ENCODE data around the gene WIPF1. TPM values are rescaled to one million over a fixed set of nuclear protein-coding genes. Genes with fewer than 3 reads are reported as not detected.

The WIPF1 gene
- total RNA-seq, 1 donor from 2014 or later, result 19.3 TPM

GRCh38 chr2:174587579-174587978 is 10.0 kb downstream of the WIPF1 start:
- Mint-ChIP-seq H3K36me3 (ENCODE audit: low read depth, unreplicated experiment) (peaks cover 8% of the 10 kb centered on the region), H3K9me3 (ENCODE audit: unreplicated experiment) (no peaks in the 10 kb centered on the region), H3K27ac (ENCODE audit: unreplicated experiment) (peak overlapping the region; percentile 69), H3K27me3 (ENCODE audit: low read depth, unreplicated experiment) (no peaks in the 10 kb centered on the region), H3K4me3 (ENCODE audit: unreplicated experiment) (peak overlapping the region; percentile 27), H3K4me1 (ENCODE audit: low read depth, unreplicated experiment) (peaks cover 13% of the 10 kb centered on the region)
- Histone ChIP-seq H2AFZ (ENCODE audit: low read depth, low read length) (no peak overlapping the region), H3K9me3 (ENCODE audit: insufficient read depth, low read depth, low read length) (no peaks in the 10 kb centered on the region), H3K4me1 (ENCODE audit: insufficient read depth, low read length) (no peaks in the 10 kb centered on the region), H3K9ac (ENCODE audit: low read length) (no peak overlapping the region), H3K36me3 (ENCODE audit: insufficient read depth, low read length) (peaks cover 3% of the 10 kb centered on the region), H3K4me2 (ENCODE audit: low read length) (no peak overlapping the region), H3K27me3 (ENCODE audit: insufficient read depth, low read length) (no peaks in the 10 kb centered on the region), H4K20me1 (ENCODE audit: insufficient read depth, low read length) (no peaks in the 10 kb centered on the region), H3K79me2 (ENCODE audit: insufficient read depth, low read length) (no peaks in the 10 kb centered on the region), H3K27ac (ENCODE audit: low read depth, low read length) (no peak overlapping the region), H3K4me3 (ENCODE audit: insufficient read depth, low read depth, low read length) (no peak overlapping the region)
- FAIRE-seq (no peak), DNase-seq (ENCODE audit: low read depth) (no peak)
- no peak for TF ChIP-seq EZH2 (IDR thresholded peaks at IDR 0.05; ENCODE audit: insufficient read depth, low read length)

GRCh38 chr2:174586418-174587295 is 10.9 kb downstream of the WIPF1 start:
- no peaks in the 10 kb centered on the region for H3K79me2 ChIP-seq (ENCODE audit: insufficient read depth, low read length)
- no peak overlapping the region for H3K4me2 ChIP-seq (ENCODE audit: low read length)
- no peak overlapping the region for H2AFZ ChIP-seq (ENCODE audit: low read depth, low read length)
- H3K9me3 ChIP-seq (ENCODE audit: insufficient read depth, low read depth, low read length), result no peaks in the 10 kb centered on the region
- Mint-ChIP-seq H3K36me3 (ENCODE audit: low read depth, unreplicated experiment) (peaks cover 8% of the 10 kb centered on the region), H3K27ac (ENCODE audit: unreplicated experiment) (no peak overlapping the region), H3K9me3 (ENCODE audit: unreplicated experiment) (no peaks in the 10 kb centered on the region), H3K4me3 (ENCODE audit: unreplicated experiment) (no peak overlapping the region), H3K27me3 (ENCODE audit: low read depth, unreplicated experiment) (no peaks in the 10 kb centered on the region), H3K4me1 (ENCODE audit: low read depth, unreplicated experiment) (peaks cover 11% of the 10 kb centered on the region)
- DNase-seq (ENCODE audit: low read depth), result no peak
- no peak overlapping the region for H3K27ac ChIP-seq (ENCODE audit: low read depth, low read length)
- H3K4me1 ChIP-seq (ENCODE audit: insufficient read depth, low read length), result no peaks in the 10 kb centered on the region
- no peak overlapping the region for H3K4me3 ChIP-seq (ENCODE audit: insufficient read depth, low read depth, low read length)
- no peak for FAIRE-seq
- no peak overlapping the region for H3K9ac ChIP-seq (ENCODE audit: low read length)
- no peak for TF ChIP-seq CTCF (IDR thresholded peaks at IDR 0.05; ENCODE audit: insufficient read depth, low read depth, low read length)
- no peak for TF ChIP-seq EZH2 (IDR thresholded peaks at IDR 0.05; ENCODE audit: insufficient read depth, low read length)
- peaks cover 3% of the 10 kb centered on the region for H3K36me3 ChIP-seq (ENCODE audit: insufficient read depth, low read length)
- no peaks in the 10 kb centered on the region for H4K20me1 ChIP-seq (ENCODE audit: insufficient read depth, low read length)
- no peaks in the 10 kb centered on the region for H3K27me3 ChIP-seq (ENCODE audit: insufficient read depth, low read length)

- no peaks in the 10 kb centered on the region for H3K9me3 ChIP-seq (ENCODE audit: insufficient read depth, low read depth, low read length)
- FAIRE-seq (no peak), DNase-seq (ENCODE audit: low read depth) (no peak)
- Mint-ChIP-seq H3K27me3 (ENCODE audit: low read depth, unreplicated experiment) (no peaks in the 10 kb centered on the region), H3K9me3 (ENCODE audit: unreplicated experiment) (no peaks in the 10 kb centered on the region), H3K36me3 (ENCODE audit: low read depth, unreplicated experiment) (peaks cover 11% of the 10 kb centered on the region), H3K4me3 (ENCODE audit: unreplicated experiment) (no peak overlapping the region), H3K4me1 (ENCODE audit: low read depth, unreplicated experiment) (peaks cover 9% of the 10 kb centered on the region), H3K27ac (ENCODE audit: unreplicated experiment) (no peak overlapping the region)
- no peak overlapping the region for H2AFZ ChIP-seq (ENCODE audit: low read depth, low read length)
- no peak overlapping the region for H3K4me3 ChIP-seq (ENCODE audit: insufficient read depth, low read depth, low read length)
- no peaks in the 10 kb centered on the region for H4K20me1 ChIP-seq (ENCODE audit: insufficient read depth, low read length)
- TF ChIP-seq EZH2 (IDR thresholded peaks at IDR 0.05; ENCODE audit: insufficient read depth, low read length) (no peak), CTCF (IDR thresholded peaks at IDR 0.05; ENCODE audit: insufficient read depth, low read depth, low read length) (no peak)
- peaks cover 3% of the 10 kb centered on the region for H3K36me3 ChIP-seq (ENCODE audit: insufficient read depth, low read length)
- H3K27ac ChIP-seq (ENCODE audit: low read depth, low read length), result no peak overlapping the region
- no peak overlapping the region for H3K9ac ChIP-seq (ENCODE audit: low read length)
- H3K79me2 ChIP-seq (ENCODE audit: insufficient read depth, low read length), result no peaks in the 10 kb centered on the region
- no peaks in the 10 kb centered on the region for H3K27me3 ChIP-seq (ENCODE audit: insufficient read depth, low read length)
- H3K4me1 ChIP-seq (ENCODE audit: insufficient read depth, low read length), result no peaks in the 10 kb centered on the region
- H3K4me2 ChIP-seq (ENCODE audit: low read length), result no peak overlapping the region
Observed at GRCh38 chr2:174585657-174586252, 11.8 kb downstream of the WIPF1 start.

All from astrocyte (in vitro differentiated cells and primary cell).